ENCODE data around the gene TCF25. TPM values are rescaled to one million over a fixed set of nuclear protein-coding genes. Genes with fewer than 3 reads are reported as not detected.

The TCF25 gene
- total and polyA plus RNA-seq, 2 experiments from 2014 or later = 95.4 to 143 TPM

- Histone ChIP-seq H3K27ac (ENCODE audit: low read depth) (no peak overlapping the region), H4K20me1 (replicated peaks; ENCODE audit: insufficient read depth) (no peaks in the 10 kb centered on the region), H3K4me1 (ENCODE audit: insufficient read depth) (0 out of 2 replicates have a peak, but pooled peaks cover under 1% of the 10 kb centered on the region), H3K79me2 (replicated peaks; ENCODE audit: insufficient read depth) (no peaks in the 10 kb centered on the region), H3K36me3 (ENCODE audit: insufficient read depth) (no peaks in the 10 kb centered on the region; the same call in 1 of the 2 replicates), H3K27me3 (ENCODE audit: insufficient read depth) (no peaks in the 10 kb centered on the region), H3F3A (replicated peaks; ENCODE audit: low read depth) (0 out of 2 replicates have a peak, but pooled peaks cover 10% of the 10 kb centered on the region), H2AFZ (no peak overlapping the region), H3K4me3 (no peak overlapping the region), H3K9me2 (ENCODE audit: insufficient read depth) (no peaks in the 10 kb centered on the region), H3K4me2 (no peak overlapping the region)
- H3K36me3 Mint-ChIP-seq (ENCODE audit: low read depth) = peaks cover 54% of the 10 kb centered on the region
- 0 out of 3 replicates have a peak, but pooled peaks cover 2% of the 10 kb centered on the region for H3K4me1 Mint-ChIP-seq
- H3K27ac Mint-ChIP-seq = no peak overlapping the region
- TF ChIP-seq, protein P1, sequence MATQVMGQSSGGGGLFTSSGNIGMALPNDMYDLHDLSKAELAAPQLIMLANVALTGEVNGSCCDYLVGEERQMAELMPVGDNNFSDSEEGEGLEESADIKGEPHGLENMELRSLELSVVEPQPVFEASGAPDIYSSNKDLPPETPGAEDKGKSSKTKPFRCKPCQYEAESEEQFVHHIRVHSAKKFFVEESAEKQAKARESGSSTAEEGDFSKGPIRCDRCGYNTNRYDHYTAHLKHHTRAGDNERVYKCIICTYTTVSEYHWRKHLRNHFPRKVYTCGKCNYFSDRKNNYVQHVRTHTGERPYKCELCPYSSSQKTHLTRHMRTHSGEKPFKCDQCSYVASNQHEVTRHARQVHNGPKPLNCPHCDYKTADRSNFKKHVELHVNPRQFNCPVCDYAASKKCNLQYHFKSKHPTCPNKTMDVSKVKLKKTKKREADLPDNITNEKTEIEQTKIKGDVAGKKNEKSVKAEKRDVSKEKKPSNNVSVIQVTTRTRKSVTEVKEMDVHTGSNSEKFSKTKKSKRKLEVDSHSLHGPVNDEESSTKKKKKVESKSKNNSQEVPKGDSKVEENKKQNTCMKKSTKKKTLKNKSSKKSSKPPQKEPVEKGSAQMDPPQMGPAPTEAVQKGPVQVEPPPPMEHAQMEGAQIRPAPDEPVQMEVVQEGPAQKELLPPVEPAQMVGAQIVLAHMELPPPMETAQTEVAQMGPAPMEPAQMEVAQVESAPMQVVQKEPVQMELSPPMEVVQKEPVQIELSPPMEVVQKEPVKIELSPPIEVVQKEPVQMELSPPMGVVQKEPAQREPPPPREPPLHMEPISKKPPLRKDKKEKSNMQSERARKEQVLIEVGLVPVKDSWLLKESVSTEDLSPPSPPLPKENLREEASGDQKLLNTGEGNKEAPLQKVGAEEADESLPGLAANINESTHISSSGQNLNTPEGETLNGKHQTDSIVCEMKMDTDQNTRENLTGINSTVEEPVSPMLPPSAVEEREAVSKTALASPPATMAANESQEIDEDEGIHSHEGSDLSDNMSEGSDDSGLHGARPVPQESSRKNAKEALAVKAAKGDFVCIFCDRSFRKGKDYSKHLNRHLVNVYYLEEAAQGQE (IDR thresholded peaks at IDR 0.05; ENCODE audit: unreplicated experiment) = no peak
- TF ChIP-seq ZNF114 (CRISPR knock-in tag; IDR thresholded peaks at IDR 0.05) = no peak
- no peak for TF ChIP-seq EZH2 (IDR thresholded peaks at IDR 0.05; ENCODE audit: low read depth, unreplicated experiment)
- TF ChIP-seq CTCF (conservative IDR thresholded peaks at IDR 0.05; ENCODE audit: low read depth in 2 of 2) = no peak
- no peak for TF ChIP-seq JUNB (IDR thresholded peaks at IDR 0.05; ENCODE audit: unreplicated experiment)
- TF ChIP-seq, protein P2, sequence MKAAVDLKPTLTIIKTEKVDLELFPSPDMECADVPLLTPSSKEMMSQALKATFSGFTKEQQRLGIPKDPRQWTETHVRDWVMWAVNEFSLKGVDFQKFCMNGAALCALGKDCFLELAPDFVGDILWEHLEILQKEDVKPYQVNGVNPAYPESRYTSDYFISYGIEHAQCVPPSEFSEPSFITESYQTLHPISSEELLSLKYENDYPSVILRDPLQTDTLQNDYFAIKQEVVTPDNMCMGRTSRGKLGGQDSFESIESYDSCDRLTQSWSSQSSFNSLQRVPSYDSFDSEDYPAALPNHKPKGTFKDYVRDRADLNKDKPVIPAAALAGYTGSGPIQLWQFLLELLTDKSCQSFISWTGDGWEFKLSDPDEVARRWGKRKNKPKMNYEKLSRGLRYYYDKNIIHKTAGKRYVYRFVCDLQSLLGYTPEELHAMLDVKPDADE (IDR thresholded peaks at IDR 0.05) = no peak
- no peak for TF ChIP-seq POLR2AphosphoS5 (IDR thresholded peaks at IDR 0.05; ENCODE audit: low read depth)
- TF ChIP-seq, protein P3, sequence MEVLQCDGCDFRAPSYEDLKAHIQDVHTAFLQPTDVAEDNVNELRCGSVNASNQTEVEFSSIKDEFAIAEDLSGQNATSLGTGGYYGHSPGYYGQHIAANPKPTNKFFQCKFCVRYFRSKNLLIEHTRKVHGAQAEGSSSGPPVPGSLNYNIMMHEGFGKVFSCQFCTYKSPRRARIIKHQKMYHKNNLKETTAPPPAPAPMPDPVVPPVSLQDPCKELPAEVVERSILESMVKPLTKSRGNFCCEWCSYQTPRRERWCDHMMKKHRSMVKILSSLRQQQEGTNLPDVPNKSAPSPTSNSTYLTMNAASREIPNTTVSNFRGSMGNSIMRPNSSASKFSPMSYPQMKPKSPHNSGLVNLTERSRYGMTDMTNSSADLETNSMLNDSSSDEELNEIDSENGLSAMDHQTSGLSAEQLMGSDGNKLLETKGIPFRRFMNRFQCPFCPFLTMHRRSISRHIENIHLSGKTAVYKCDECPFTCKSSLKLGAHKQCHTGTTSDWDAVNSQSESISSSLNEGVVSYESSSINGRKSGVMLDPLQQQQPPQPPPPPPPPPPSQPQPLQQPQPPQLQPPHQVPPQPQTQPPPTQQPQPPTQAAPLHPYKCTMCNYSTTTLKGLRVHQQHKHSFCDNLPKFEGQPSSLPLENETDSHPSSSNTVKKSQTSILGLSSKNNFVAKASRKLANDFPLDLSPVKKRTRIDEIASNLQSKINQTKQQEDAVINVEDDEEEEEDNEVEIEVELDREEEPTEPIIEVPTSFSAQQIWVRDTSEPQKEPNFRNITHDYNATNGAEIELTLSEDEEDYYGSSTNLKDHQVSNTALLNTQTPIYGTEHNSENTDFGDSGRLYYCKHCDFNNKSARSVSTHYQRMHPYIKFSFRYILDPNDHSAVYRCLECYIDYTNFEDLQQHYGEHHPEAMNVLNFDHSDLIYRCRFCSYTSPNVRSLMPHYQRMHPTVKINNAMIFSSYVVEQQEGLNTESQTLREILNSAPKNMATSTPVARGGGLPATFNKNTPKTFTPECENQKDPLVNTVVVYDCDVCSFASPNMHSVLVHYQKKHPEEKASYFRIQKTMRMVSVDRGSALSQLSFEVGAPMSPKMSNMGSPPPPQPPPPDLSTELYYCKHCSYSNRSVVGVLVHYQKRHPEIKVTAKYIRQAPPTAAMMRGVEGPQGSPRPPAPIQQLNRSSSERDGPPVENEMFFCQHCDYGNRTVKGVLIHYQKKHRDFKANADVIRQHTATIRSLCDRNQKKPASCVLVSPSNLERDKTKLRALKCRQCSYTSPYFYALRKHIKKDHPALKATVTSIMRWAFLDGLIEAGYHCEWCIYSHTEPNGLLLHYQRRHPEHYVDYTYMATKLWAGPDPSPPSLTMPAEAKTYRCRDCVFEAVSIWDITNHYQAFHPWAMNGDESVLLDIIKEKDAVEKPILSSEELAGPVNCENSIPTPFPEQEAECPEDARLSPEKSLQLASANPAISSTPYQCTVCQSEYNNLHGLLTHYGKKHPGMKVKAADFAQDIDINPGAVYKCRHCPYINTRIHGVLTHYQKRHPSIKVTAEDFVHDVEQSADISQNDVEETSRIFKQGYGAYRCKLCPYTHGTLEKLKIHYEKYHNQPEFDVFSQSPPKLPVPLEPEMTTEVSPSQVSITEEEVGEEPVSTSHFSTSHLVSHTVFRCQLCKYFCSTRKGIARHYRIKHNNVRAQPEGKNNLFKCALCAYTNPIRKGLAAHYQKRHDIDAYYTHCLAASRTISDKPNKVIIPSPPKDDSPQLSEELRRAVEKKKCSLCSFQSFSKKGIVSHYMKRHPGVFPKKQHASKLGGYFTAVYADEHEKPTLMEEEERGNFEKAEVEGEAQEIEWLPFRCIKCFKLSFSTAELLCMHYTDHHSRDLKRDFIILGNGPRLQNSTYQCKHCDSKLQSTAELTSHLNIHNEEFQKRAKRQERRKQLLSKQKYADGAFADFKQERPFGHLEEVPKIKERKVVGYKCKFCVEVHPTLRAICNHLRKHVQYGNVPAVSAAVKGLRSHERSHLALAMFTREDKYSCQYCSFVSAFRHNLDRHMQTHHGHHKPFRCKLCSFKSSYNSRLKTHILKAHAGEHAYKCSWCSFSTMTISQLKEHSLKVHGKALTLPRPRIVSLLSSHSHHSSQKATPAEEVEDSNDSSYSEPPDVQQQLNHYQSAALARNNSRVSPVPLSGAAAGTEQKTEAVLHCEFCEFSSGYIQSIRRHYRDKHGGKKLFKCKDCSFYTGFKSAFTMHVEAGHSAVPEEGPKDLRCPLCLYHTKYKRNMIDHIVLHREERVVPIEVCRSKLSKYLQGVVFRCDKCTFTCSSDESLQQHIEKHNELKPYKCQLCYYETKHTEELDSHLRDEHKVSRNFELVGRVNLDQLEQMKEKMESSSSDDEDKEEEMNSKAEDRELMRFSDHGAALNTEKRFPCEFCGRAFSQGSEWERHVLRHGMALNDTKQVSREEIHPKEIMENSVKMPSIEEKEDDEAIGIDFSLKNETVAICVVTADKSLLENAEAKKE (CRISPR knock-in tag; IDR thresholded peaks at IDR 0.05) = no peak
- no peak for TF ChIP-seq CREB1 (CRISPR knock-in tag; IDR thresholded peaks at IDR 0.05; ENCODE audit: low read depth)
- no peak for TF ChIP-seq ZNF331 (CRISPR knock-in tag; IDR thresholded peaks at IDR 0.05; ENCODE audit: low read depth)
- TF ChIP-seq STAT1 (IDR thresholded peaks at IDR 0.05; ENCODE audit: unreplicated experiment) = no peak
- no peak for TF ChIP-seq EZH2phosphoT487 (IDR thresholded peaks at IDR 0.05; ENCODE audit: unreplicated experiment)
- ATAC-seq (no peak), DNase-seq (ENCODE audit: low spot score) (no peak)
- H3K4me3 Mint-ChIP-seq = no peak overlapping the region
- peaks cover 18% of the 10 kb centered on the region for H3K9me3 Mint-ChIP-seq
- peaks cover 11% of the 10 kb centered on the region for H3K27me3 Mint-ChIP-seq (ENCODE audit: insufficient read depth, low read depth, poor library complexity)
Measured at GRCh38 chr16:89904606-89905510, 31.5 kb downstream of the TCF25 start.

Data from GM23338 (cell line).